ENCODE results near the gene GALT.

DNA sequence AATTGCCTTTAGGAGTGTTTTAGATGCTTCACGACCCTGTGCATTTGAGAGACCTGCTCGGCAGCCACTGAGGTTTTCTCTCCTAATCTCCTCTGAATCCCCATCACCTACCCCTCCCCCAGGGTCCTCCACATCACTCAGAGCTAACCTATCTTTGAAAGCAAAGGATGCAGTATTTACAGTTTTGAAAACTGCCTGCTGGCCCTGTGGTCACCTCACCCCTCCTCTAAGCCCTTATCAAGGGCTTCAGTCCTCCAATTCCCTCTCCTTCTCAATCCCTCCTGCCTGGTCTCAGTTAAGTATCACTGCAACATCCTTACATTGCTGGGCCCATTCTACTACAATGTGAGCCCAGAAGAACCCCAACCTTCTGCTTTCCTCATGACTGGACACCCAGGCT lies 39.1 kb upstream of the GALT start:
- no peak for TF ChIP-seq POLR2A (IDR thresholded peaks at IDR 0.05)
- TF ChIP-seq, protein P1, sequence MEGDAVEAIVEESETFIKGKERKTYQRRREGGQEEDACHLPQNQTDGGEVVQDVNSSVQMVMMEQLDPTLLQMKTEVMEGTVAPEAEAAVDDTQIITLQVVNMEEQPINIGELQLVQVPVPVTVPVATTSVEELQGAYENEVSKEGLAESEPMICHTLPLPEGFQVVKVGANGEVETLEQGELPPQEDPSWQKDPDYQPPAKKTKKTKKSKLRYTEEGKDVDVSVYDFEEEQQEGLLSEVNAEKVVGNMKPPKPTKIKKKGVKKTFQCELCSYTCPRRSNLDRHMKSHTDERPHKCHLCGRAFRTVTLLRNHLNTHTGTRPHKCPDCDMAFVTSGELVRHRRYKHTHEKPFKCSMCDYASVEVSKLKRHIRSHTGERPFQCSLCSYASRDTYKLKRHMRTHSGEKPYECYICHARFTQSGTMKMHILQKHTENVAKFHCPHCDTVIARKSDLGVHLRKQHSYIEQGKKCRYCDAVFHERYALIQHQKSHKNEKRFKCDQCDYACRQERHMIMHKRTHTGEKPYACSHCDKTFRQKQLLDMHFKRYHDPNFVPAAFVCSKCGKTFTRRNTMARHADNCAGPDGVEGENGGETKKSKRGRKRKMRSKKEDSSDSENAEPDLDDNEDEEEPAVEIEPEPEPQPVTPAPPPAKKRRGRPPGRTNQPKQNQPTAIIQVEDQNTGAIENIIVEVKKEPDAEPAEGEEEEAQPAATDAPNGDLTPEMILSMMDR (IDR thresholded peaks at IDR 0.05 in 4 of 5, conservative IDR thresholded peaks at IDR 0.05 in 1 of 5) = no peak
